ELR (cell line): Measurements from ENCODE around the gene LRBA.

Experiments
- DNase-seq: peaks from one replicate; pipeline ENCODE4 v3.0.0-alpha.2; 2015; ENCODE audit warnings: low read depth

Gene LRBA

GRCh38 chr4:150493851-150494250 is 521.2 kb downstream of the LRBA start:
- DNase-seq: no peak

DNA sequence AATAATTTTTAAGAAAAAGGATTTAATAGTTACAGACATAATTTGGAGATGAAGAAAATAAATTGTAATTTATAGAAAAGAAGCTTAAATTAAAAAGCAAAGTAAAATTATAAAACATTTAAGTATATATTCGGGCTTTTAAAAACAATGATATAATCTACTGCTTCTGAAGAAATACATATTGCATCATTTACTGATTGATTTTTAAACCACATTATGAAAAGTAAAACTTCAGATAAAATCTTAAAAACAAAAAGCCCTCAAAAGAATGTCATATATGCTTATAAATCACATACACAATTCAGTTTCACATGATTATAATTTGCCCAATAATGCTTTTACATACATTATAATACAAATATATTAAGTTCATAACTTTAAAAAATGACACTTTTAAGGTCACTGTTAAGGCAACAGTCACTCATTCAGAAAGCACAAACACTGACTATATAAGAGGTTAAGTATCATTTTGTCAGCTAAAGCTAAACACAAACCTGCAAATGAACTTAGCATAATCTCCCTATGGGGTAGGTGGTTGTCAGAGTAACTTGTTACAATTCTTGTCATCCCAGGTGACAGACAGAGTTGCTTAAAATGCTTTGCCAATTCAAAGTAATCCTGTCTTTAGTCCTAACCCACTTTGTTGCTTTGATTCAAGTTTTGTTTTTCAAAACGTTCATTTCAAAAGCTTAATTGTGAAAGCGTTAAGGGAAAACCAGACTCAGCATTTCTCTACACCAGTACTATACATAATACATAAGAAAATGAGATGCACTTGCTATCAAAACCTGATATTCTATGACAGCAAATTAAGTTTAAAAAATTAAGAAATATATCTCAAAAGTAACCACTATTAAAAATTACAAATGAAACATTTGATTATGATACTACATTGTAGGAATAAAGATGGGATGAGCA is 523.7 kb downstream of the LRBA start:
- no peak for DNase-seq

DNA sequence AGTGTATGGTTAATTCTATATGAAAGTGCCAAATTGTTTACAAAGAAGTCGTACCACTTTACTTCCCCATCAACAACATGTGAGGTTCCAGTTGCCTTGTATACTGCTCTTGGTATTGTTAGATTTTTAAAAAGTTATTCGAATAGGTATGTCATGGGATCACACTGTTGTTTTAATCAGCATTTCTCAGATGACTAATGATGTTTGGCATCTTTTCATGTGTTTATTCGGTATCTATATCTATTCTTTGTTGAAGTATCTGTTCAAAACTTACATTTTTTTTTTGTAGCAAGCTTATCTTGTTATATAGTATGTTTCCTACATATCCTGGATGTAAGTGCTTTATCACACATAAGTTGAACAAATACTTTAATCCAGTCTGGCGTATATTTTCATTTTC is 532.5 kb downstream of the LRBA start:
- DNase-seq: no peak

DNA sequence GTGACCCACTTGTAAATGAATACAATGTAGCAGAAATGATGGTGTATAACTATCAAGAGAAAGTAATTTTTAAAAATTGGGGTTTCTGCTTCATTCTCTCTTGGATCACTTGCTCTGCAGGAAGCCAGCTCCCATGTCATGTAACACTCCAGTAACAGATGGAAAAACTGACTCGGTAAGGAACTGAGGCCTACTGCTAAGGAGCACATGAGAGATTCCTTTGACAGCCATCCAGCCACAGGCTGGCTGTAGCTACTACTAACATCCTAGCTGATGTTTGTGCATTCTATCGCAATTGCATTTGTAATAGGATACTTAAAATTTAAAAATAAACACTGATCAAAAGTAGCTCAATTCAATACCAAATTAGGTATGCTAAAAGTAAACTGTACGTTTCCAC is 535.4 kb downstream of the LRBA start:
- no peak for DNase-seq

DNA sequence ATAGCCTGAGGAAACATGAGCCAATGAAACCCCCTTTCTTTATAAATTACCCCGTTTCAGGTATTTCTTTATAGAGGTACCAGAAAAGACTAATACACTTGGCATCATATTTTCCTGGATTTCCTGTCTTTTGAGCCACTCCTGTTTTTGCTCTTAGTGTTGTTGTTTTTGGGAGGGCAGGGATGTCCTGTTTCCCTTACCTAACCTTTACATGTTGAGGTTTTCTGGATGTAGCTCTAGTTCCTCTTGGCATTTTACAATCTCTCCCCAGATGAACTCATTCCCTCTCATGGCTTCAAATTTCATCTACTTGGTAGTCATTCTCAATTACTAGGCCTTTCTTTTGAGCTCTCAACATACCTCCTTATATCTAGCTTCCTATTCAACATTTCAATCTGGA is 537.2 kb downstream of the LRBA start:
- DNase-seq: no peak

- no peak for DNase-seq
Observed at GRCh38 chr4:150476776-150477175, 538.3 kb downstream of the LRBA start.

DNA sequence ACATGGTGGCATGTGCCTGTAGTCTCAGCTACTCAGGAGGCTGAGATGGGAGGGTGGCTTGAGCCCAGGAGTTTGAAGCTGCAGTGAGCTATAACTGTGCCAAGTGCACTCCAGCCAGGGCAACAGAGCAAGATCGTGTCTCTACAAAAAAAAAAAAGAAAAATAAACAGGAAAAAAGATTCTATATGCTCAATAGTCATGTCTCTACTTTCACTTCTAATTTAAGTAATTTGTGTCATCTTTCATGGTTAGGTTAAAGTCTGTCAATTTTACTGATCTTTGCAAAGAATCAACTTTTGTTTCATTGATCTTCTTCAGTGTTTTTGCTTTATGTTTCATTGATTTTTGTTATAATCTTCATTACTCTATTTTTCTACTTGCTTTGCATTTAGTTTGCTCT is 539.3 kb downstream of the LRBA start:
- no peak for DNase-seq

DNA sequence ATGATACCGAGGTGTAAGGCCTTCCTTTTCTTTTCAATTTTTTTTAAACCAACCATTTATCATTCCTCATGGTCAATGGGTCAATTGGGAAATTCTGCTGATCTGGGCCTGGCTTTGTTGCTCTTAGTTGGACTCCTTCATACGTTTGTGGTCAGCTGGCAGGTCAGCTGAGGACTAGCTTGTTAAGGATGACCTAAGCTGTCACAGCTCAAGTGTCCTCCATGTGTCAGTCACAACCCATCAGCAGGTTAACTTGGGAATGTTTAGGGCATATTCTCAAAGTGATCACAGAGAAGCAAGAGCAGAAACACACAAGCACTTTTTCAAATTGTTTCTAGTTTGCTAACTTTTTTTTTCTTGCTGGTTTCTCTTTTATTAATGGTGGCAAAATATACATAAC is 550.6 kb downstream of the LRBA start:
- no peak for DNase-seq

- DNase-seq: peak; percentile 20
Observed at GRCh38 chr4:150462743-150463142, 552.3 kb downstream of the LRBA start.

DNA sequence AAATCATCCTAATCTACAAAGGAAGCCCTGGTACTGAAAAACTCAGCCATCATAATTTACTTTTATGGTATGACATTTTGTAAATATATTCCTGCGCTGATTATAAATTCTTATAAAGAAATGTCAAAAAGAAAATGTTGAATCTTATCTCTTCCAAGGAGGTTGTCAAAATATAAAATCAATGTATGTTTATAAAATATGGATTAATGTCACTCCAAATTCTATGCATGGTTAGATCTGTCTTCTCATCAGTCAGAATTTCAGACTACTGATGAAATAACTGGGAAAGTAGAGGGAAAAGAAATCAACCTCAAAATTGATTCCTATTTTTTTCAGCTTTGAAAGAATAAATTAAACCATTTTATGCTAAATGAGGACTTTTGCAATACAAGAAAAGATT is 553.1 kb downstream of the LRBA start:
- DNase-seq: no peak

- no peak for DNase-seq
Observed at GRCh38 chr4:150457802-150458201, 557.3 kb downstream of the LRBA start.

GRCh38 chr4:150451883-150452282 is 563.2 kb downstream of the LRBA start:
- no peak for DNase-seq

- no peak for DNase-seq
Observed at GRCh38 chr4:150447356-150447755, 567.7 kb downstream of the LRBA start.

- DNase-seq: no peak
Observed at GRCh38 chr4:150439451-150439933, 575.6 kb downstream of the LRBA start.

- no peak for DNase-seq
Observed at GRCh38 chr4:150436598-150437370, 578.3 kb downstream of the LRBA start.

GRCh38 chr4:150431221-150431620 is 583.9 kb downstream of the LRBA start:
- no peak for DNase-seq

GRCh38 chr4:150425161-150425560 is 589.9 kb downstream of the LRBA start:
- no peak for DNase-seq

DNA sequence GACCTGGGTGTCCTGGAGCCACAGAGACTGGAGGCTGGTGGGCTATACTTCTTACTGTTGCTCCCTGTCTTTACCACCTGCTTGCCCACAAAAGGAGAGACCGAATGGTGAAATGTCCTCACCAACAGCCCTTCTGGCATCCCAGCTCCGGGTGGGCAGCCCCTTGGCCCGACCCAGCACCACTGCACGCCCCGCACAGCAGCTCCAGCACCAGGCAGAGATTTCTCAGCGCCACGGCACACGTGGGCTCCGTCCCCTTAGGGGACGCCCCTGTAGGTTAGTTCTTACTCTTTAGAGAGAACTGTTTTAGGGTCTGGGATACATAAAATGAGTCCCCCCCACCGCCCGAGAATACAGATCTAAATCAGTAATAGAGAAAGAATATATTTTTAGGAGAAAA is 591.6 kb downstream of the LRBA start:
- no peak for DNase-seq

GRCh38 chr4:150423074-150423473 is 592.0 kb downstream of the LRBA start:
- no peak for DNase-seq

DNA sequence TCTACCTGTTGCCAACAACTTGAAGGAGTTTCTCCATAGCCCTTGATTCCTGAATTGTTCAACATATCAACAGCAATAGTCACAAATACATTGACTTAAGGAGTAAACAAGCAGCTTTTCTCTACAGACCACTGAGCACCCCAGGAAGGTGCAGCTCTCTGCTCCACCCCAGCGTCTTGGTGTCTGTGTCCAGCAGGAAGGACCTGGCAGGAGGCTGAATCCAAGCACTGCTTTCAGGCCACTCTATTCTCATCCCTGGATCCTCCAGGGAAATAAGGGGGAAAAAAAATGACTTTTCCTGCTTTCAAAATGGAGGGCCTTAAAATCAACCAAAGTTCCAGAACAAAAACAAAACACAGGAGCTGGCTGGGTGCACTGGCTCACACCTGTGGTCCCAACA is 593.5 kb downstream of the LRBA start:
- no peak for DNase-seq

GRCh38 chr4:150419939-150420338 is 595.1 kb downstream of the LRBA start:
- DNase-seq: no peak

DNA sequence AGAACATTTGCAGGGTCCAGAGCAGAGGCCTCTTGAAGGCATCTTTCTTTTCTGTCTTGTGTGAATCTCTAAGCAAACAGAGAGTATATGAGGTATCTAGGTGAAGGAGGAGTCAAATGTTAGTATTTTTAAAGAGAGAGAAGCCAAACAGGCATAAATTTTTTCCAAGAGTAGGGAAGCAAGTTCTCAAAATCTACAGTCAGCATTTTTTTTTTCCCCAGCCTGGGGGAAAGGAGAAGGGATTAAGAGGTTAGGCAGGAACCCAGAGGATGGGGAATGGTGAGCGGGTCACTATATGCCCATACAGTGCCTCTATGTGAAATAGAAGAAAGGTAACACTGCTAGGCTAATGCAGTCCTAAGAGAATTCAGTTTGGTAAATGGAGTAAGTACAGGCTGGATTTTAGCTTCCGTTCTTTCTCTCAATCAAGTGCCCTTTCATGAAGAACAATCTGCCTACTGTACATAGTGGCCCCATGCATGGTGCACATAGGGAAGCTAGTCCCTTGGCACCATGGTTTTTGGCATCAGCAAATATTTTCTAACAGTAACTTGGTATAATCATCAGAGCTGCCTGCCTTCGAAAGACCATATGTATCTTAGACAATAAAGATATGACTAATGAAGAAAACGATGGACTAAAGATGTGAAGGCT is 596.2 kb downstream of the LRBA start:
- no peak for DNase-seq

GRCh38 chr4:150415213-150415612 is 599.9 kb downstream of the LRBA start:
- peak; percentile 40 for DNase-seq
